ENCODE measurements around the gene C6orf58. TPM values are rescaled to one million over a fixed set of nuclear protein-coding genes. Genes with fewer than 3 reads are reported as not detected.

Gene C6orf58
- total and polyA plus RNA-seq, 2 experiments from 2014 or later, result 0.18 TPM; not detected in 1

DNA sequence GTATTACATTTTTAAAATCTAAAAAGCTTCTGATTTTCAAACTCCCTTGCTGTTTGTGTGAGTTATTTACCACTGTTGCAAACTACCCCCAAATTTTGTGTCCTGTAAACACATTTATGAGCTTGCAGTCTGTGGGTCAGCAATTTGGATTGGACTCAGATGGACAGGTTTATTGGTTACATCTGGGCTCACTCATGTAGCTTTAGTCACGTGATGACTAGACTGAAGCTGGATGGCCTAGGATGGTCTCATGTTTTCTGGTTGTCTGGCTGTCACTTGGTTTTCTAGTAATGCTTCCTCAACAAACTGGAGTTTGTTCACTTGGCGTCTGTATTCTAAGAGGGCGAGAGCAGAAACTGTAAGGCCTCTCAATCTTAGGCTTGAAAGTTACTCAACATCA, 12.2 kb upstream of the C6orf58 start:
- Mint-ChIP-seq H3K4me1 (no peaks in the 10 kb centered on the region), H3K9me3 (no peaks in the 10 kb centered on the region), H3K36me3 (ENCODE audit: low read depth) (no peaks in the 10 kb centered on the region), H3K27ac (no peak overlapping the region), H3K27me3 (ENCODE audit: insufficient read depth, low read depth, poor library complexity) (no peaks in the 10 kb centered on the region), H3K4me3 (no peak overlapping the region)
- no peak for DNase-seq (ENCODE audit: low spot score)
- H3K79me2 ChIP-seq (replicated peaks; ENCODE audit: insufficient read depth), result no peaks in the 10 kb centered on the region
- H3F3A ChIP-seq (replicated peaks; ENCODE audit: low read depth), result no peaks in the 10 kb centered on the region
- no peak overlapping the region for H3K27ac ChIP-seq (ENCODE audit: low read depth)
- H3K4me1 ChIP-seq (ENCODE audit: insufficient read depth), result no peaks in the 10 kb centered on the region
- H4K20me1 ChIP-seq (replicated peaks; ENCODE audit: insufficient read depth), result no peaks in the 10 kb centered on the region
- H3K36me3 ChIP-seq (ENCODE audit: insufficient read depth), result no peaks in the 10 kb centered on the region
- no peaks in the 10 kb centered on the region for H3K27me3 ChIP-seq (ENCODE audit: insufficient read depth)
- TF ChIP-seq NANOG (IDR thresholded peaks at IDR 0.05; ENCODE audit: borderline replicate concordance) (no peak), ZNF331 (CRISPR knock-in tag; IDR thresholded peaks at IDR 0.05; ENCODE audit: low read depth) (no peak), STAT1 (IDR thresholded peaks at IDR 0.05; ENCODE audit: unreplicated experiment) (no peak), JUNB (IDR thresholded peaks at IDR 0.05; ENCODE audit: unreplicated experiment) (no peak), EZH2phosphoT487 (IDR thresholded peaks at IDR 0.05; ENCODE audit: unreplicated experiment) (no peak), POLR2AphosphoS5 (IDR thresholded peaks at IDR 0.05; ENCODE audit: low read depth) (no peak), EZH2 (IDR thresholded peaks at IDR 0.05; ENCODE audit: low read depth, unreplicated experiment) (no peak), ZNF114 (CRISPR knock-in tag; IDR thresholded peaks at IDR 0.05) (no peak), CREB1 (CRISPR knock-in tag; IDR thresholded peaks at IDR 0.05; ENCODE audit: low read depth) (no peak)
- TF ChIP-seq, protein P1, sequence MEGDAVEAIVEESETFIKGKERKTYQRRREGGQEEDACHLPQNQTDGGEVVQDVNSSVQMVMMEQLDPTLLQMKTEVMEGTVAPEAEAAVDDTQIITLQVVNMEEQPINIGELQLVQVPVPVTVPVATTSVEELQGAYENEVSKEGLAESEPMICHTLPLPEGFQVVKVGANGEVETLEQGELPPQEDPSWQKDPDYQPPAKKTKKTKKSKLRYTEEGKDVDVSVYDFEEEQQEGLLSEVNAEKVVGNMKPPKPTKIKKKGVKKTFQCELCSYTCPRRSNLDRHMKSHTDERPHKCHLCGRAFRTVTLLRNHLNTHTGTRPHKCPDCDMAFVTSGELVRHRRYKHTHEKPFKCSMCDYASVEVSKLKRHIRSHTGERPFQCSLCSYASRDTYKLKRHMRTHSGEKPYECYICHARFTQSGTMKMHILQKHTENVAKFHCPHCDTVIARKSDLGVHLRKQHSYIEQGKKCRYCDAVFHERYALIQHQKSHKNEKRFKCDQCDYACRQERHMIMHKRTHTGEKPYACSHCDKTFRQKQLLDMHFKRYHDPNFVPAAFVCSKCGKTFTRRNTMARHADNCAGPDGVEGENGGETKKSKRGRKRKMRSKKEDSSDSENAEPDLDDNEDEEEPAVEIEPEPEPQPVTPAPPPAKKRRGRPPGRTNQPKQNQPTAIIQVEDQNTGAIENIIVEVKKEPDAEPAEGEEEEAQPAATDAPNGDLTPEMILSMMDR (conservative IDR thresholded peaks at IDR 0.05; ENCODE audit: low read depth in 2 of 2), result no peak
- TF ChIP-seq, protein P2, sequence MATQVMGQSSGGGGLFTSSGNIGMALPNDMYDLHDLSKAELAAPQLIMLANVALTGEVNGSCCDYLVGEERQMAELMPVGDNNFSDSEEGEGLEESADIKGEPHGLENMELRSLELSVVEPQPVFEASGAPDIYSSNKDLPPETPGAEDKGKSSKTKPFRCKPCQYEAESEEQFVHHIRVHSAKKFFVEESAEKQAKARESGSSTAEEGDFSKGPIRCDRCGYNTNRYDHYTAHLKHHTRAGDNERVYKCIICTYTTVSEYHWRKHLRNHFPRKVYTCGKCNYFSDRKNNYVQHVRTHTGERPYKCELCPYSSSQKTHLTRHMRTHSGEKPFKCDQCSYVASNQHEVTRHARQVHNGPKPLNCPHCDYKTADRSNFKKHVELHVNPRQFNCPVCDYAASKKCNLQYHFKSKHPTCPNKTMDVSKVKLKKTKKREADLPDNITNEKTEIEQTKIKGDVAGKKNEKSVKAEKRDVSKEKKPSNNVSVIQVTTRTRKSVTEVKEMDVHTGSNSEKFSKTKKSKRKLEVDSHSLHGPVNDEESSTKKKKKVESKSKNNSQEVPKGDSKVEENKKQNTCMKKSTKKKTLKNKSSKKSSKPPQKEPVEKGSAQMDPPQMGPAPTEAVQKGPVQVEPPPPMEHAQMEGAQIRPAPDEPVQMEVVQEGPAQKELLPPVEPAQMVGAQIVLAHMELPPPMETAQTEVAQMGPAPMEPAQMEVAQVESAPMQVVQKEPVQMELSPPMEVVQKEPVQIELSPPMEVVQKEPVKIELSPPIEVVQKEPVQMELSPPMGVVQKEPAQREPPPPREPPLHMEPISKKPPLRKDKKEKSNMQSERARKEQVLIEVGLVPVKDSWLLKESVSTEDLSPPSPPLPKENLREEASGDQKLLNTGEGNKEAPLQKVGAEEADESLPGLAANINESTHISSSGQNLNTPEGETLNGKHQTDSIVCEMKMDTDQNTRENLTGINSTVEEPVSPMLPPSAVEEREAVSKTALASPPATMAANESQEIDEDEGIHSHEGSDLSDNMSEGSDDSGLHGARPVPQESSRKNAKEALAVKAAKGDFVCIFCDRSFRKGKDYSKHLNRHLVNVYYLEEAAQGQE (IDR thresholded peaks at IDR 0.05; ENCODE audit: unreplicated experiment), result no peak
- TF ChIP-seq, protein P3, sequence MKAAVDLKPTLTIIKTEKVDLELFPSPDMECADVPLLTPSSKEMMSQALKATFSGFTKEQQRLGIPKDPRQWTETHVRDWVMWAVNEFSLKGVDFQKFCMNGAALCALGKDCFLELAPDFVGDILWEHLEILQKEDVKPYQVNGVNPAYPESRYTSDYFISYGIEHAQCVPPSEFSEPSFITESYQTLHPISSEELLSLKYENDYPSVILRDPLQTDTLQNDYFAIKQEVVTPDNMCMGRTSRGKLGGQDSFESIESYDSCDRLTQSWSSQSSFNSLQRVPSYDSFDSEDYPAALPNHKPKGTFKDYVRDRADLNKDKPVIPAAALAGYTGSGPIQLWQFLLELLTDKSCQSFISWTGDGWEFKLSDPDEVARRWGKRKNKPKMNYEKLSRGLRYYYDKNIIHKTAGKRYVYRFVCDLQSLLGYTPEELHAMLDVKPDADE (IDR thresholded peaks at IDR 0.05), result no peak
- TF ChIP-seq, protein P4, sequence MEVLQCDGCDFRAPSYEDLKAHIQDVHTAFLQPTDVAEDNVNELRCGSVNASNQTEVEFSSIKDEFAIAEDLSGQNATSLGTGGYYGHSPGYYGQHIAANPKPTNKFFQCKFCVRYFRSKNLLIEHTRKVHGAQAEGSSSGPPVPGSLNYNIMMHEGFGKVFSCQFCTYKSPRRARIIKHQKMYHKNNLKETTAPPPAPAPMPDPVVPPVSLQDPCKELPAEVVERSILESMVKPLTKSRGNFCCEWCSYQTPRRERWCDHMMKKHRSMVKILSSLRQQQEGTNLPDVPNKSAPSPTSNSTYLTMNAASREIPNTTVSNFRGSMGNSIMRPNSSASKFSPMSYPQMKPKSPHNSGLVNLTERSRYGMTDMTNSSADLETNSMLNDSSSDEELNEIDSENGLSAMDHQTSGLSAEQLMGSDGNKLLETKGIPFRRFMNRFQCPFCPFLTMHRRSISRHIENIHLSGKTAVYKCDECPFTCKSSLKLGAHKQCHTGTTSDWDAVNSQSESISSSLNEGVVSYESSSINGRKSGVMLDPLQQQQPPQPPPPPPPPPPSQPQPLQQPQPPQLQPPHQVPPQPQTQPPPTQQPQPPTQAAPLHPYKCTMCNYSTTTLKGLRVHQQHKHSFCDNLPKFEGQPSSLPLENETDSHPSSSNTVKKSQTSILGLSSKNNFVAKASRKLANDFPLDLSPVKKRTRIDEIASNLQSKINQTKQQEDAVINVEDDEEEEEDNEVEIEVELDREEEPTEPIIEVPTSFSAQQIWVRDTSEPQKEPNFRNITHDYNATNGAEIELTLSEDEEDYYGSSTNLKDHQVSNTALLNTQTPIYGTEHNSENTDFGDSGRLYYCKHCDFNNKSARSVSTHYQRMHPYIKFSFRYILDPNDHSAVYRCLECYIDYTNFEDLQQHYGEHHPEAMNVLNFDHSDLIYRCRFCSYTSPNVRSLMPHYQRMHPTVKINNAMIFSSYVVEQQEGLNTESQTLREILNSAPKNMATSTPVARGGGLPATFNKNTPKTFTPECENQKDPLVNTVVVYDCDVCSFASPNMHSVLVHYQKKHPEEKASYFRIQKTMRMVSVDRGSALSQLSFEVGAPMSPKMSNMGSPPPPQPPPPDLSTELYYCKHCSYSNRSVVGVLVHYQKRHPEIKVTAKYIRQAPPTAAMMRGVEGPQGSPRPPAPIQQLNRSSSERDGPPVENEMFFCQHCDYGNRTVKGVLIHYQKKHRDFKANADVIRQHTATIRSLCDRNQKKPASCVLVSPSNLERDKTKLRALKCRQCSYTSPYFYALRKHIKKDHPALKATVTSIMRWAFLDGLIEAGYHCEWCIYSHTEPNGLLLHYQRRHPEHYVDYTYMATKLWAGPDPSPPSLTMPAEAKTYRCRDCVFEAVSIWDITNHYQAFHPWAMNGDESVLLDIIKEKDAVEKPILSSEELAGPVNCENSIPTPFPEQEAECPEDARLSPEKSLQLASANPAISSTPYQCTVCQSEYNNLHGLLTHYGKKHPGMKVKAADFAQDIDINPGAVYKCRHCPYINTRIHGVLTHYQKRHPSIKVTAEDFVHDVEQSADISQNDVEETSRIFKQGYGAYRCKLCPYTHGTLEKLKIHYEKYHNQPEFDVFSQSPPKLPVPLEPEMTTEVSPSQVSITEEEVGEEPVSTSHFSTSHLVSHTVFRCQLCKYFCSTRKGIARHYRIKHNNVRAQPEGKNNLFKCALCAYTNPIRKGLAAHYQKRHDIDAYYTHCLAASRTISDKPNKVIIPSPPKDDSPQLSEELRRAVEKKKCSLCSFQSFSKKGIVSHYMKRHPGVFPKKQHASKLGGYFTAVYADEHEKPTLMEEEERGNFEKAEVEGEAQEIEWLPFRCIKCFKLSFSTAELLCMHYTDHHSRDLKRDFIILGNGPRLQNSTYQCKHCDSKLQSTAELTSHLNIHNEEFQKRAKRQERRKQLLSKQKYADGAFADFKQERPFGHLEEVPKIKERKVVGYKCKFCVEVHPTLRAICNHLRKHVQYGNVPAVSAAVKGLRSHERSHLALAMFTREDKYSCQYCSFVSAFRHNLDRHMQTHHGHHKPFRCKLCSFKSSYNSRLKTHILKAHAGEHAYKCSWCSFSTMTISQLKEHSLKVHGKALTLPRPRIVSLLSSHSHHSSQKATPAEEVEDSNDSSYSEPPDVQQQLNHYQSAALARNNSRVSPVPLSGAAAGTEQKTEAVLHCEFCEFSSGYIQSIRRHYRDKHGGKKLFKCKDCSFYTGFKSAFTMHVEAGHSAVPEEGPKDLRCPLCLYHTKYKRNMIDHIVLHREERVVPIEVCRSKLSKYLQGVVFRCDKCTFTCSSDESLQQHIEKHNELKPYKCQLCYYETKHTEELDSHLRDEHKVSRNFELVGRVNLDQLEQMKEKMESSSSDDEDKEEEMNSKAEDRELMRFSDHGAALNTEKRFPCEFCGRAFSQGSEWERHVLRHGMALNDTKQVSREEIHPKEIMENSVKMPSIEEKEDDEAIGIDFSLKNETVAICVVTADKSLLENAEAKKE (CRISPR knock-in tag; IDR thresholded peaks at IDR 0.05), result no peak
- H3K4me3 ChIP-seq, result no peak overlapping the region
- no peak overlapping the region for H2AFZ ChIP-seq
- H3K9me2 ChIP-seq (ENCODE audit: insufficient read depth), result peaks cover 3% of the 10 kb centered on the region; the same call in 1 of the 2 replicates
- no peak for ATAC-seq
- no peak overlapping the region for H3K4me2 ChIP-seq
